ENCODE data around the gene GSTM4. TPM values are rescaled to one million over a fixed set of nuclear protein-coding genes. Genes with fewer than 3 reads are reported as not detected.

The GSTM4 gene
- total and polyA plus RNA-seq, 9 of the 15 experiments (the other 6 are each of a cell fraction or from before 2014, with no cell fraction given) = 18.8 to 53.4 (median 38.8) TPM

- no peak for TF ChIP-seq ELK1 (CRISPR knock-in tag; IDR thresholded peaks at IDR 0.05)
- no peak for TF ChIP-seq ZBTB49 (CRISPR knock-in tag; IDR thresholded peaks at IDR 0.05; ENCODE audit: borderline replicate concordance)
- no peak for TF ChIP-seq ZNF232 (CRISPR knock-in tag; IDR thresholded peaks at IDR 0.05)
- peak; percentile 68; the same call in 1 of the 2 replicates for TF ChIP-seq ZNF263 (CRISPR knock-in tag; IDR thresholded peaks at IDR 0.05; ENCODE audit: borderline replicate concordance)
- TF ChIP-seq CC2D1A (IDR thresholded peaks at IDR 0.05) = no peak
- TF ChIP-seq YY1 (IDR thresholded peaks at IDR 0.05; ENCODE audit: borderline replicate concordance in 1 of 3, control insufficient read depth in 1 of 3, extremely low read depth in 1 of 3, insufficient read depth in 3 of 3, insufficient read length in 1 of 3, insufficient replicate concordance in 2 of 3, low read depth in 1 of 3, low read length in 2 of 3) = peak in 2 of 3 experiments; percentile 12 to 14
- TF ChIP-seq TEAD4 (IDR thresholded peaks at IDR 0.05; ENCODE audit: low read length) = no peak
- no peak for TF ChIP-seq TEAD4 (CRISPR knock-in tag; IDR thresholded peaks at IDR 0.05; ENCODE audit: borderline replicate concordance)
- TF ChIP-seq BRF1 (IDR thresholded peaks at IDR 0.05; ENCODE audit: borderline replicate concordance, extremely low read depth, insufficient read length) = no peak
- TF ChIP-seq CTCF (IDR thresholded peaks at IDR 0.05 in 2 of 3, conservative IDR thresholded peaks at IDR 0.05 in 1 of 3; ENCODE audit: insufficient read depth in 2 of 3, low read depth in 1 of 3, low read length in 3 of 3) = 0 out of 6 replicates have a peak, but pooled peaks of 2 of the 3 experiments have one; percentile 1 to 13
- no peak for TF ChIP-seq HDAC8 (tag; IDR thresholded peaks at IDR 0.05)
- no peak; the same call in 1 of the 2 replicates for TF ChIP-seq NR2C2 (CRISPR knock-in tag; IDR thresholded peaks at IDR 0.05)
- TF ChIP-seq NR2C2 (tag; IDR thresholded peaks at IDR 0.05) = peak; percentile 84
- TF ChIP-seq E4F1 (CRISPR knock-in tag; IDR thresholded peaks at IDR 0.05; ENCODE audit: borderline replicate concordance) = no peak
- TF ChIP-seq RBM25 (IDR thresholded peaks at IDR 0.05; ENCODE audit: low read depth, low read length, severe bottlenecking) = no peak
- TF ChIP-seq SIRT6 (IDR thresholded peaks at IDR 0.05; ENCODE audit: low read depth, low read length) = no peak
- TF ChIP-seq POLR2G (IDR thresholded peaks at IDR 0.05; ENCODE audit: low read depth, low read length) = peak; percentile 87
Observed at GRCh38 chr1:109655615-109656519, at the start of gene GSTM4 (continued).

All from K562 (cell line).